Iris pigment epithelial cell (primary cell): ENCODE results near the gene OGFOD1.

ENCODE experiments used
- DNase-seq: peaks from one replicate; pipeline ENCODE4 v3.0.0-alpha.2; 2011; ENCODE audit warnings: low read depth

OGFOD1 gene

GRCh38 chr16:56450986-56451752 lies at the start of gene OGFOD1, which contains the start of gene NUDT21:
Gene OGFOD1 (plus strand): TSS chr16:56451554. CDS start chr16:56451613, 59 bp downstream.
Gene NUDT21 (minus strand): TSS chr16:56451332. CDS start chr16:56451202, 130 bp downstream.
- peak; percentile 99 for DNase-seq

DNA sequence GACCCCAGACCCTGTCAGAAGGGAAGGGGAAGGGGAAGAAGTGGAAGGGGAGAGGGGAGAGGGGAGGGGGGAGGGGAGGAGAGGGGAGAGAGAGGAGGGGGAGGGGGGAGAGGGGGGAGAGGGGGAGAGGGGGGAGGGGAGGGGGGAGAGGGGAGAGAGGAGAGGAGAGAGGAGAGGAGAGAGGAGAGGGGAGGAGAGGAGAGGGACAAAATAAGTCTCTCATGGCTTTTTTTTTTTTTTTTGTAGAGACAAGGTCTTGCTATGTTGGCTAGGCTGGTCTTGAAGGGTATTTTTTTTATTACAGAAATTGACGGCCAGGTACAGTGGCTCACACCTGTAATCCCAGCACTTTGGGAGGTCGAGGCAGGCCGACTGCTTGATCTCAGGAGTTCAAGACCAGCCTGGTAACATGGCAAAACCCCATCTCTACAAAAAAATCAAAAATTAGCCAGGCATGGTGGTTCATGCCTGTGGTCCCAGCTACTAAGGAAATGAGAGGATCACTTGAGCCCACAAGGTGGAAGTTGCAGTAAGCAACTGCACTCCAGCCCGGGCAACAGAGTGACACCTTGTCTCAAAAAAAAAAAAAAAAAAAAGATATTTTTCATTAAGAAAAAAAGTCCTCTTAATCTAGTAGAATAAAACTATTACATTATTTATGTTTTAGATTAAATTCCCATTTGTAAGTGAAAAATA lies 45.2 kb upstream of the OGFOD1 start:
- DNase-seq, result no peak

- DNase-seq, result no peak
Observed at GRCh38 chr16:56408379-56409098, 42.8 kb upstream of the OGFOD1 start.

DNA sequence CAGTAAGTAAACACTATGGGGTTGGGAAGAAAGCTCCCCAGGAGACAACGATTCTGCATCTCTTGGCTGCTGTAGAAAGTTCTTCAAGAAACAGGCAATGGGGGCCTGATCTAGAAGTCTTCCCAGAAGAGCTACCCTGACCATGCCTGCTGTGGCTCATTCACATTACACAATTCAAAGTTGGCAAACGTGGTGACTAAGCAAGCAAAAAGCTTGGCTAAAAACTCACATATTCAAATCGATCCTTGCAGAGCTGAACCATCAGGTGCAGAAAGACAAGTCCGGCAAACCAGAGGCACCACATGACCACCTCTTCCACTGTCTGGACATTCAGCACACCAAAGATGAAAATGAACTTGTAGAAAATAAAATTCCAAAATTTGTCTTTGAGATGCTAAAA lies 42.2 kb upstream of the OGFOD1 start:
- DNase-seq, result peak; percentile 78

DNA sequence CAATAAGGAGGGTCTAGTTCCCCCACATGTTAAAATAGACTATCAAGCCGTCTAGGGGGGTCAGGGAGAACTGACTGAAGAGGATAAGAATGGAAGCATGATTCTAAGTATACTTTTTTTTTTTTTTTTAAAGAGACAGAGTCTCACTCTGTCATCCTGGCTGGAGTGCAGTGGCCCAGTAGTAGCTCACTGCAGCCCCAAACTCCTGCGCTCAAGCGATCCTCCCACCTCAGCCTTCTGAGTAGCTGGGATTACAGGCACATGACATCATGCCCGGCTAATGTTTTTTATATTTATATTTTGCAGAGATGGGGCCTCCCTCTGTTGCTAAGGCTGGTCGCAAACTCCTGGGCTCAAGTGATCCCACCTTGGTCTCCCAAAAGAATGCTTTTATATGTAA lies 40.2 kb upstream of the OGFOD1 start:
- no peak for DNase-seq

DNA sequence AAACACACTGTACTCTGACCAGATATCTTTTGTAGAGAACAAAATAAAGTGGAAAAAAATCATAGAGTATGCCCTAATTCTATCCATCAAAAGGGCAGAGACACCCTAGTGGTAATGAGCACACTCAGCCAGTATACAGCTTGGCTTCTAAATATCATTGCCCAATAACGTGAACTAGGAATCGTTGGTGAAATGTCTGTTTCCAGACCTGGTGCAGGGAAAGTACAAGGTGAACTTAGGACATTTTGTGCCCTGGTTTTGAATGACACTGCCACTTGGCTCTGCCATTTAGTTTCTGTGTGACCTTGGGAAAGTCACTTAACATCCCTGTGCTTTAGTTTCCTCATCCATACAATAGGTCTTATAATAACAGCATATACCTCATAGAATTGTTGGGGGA lies 39.7 kb upstream of the OGFOD1 start:
- no peak for DNase-seq

- DNase-seq, result no peak
Observed at GRCh38 chr16:56413381-56413780, 38.0 kb upstream of the OGFOD1 start.

DNA sequence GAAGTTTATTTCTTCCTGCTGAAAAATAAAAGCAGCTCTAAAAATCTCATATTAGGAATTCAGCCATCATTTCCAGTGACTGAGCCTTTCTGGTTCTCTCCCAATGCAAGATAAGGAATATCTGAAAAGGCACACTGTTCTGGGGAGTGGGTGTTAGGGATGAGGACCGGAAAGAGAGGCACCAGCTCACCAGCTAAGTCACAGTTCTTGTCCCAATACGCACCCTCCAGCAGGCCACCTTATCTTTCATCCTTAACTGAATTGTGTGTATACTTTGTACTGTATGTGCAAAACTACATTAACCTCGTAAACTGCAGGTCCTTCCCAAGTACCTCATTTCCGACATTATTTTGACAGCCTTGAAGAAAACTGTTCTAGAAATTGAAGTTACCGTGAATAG lies 37.0 kb upstream of the OGFOD1 start:
- DNase-seq, result no peak

DNA sequence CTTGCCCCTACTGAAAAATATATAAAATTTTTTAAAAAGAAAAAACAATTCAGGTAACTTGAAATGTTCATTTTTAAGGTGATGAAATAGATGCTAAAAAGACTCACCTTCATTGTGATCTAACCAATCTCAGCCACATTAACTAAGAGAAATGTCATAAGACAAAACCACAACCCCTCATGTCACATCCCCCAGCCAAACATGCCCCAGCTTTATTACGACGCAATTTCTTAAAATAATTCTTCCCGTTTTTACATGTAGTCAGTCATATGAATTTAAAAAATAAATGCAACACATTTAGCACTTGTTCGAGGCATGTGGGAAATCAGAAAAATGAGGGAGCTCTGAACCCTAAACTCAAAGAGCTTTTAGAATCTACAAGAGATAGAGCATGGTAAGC lies 35.5 kb upstream of the OGFOD1 start:
- DNase-seq, result no peak

DNA sequence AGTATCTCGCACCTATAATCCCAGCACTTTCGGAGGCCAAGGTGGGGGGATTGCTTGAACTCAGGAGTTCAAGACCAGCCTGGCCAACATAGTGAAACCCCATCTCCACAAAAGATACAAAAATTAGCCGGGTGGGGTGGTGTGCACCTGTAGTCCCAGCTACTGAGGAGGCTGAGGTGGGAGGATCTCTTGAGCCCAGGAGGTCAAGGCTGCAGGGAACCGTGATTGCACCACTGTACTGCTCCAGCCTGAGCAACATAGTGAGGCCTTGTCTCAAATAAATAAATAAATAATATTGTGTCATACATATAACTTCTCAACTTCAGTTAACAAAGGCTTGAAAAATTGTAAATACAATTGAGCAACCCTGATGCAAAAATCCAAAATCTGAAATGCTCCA lies 34.2 kb upstream of the OGFOD1 start:
- no peak for DNase-seq

DNA sequence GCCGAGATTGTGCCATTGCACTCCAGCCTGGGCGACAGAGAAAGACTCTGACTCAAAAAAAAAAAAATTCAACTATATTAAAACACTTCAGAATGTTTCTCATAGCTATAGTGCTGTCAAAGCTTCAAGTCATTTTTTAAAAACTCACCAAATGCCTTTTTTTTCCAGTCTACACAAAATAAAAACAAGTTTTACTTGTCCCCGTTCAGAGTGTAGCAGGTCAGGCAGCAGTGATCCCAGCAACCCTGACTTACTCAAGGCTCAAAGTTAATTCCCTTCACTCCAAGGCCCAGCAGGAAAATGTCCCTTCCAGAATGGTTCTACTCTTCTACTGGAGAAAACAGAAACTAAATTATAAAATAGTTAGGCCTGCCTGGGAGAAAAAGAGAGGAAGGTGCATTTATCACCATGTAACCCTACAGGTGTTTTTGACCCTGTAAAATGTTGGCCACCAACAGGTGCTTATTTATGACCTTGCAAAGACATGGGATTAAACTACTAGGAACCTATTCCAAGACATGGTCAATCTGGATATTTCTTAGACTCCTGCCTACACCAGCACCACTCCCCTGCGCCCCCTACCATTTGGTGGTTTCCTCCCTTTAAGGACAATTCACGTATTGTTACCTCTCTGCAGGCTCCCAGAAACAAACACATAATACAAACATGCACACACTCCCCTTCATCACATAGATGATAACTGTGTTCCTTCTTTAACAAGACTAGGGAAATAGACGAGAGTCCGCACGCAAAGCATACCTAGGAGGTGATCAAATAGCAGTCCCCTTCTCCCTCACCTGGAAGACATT lies 31.4 kb upstream of the OGFOD1 start:
- no peak for DNase-seq

- no peak for DNase-seq
Observed at GRCh38 chr16:56420613-56421012, 30.7 kb upstream of the OGFOD1 start.

DNA sequence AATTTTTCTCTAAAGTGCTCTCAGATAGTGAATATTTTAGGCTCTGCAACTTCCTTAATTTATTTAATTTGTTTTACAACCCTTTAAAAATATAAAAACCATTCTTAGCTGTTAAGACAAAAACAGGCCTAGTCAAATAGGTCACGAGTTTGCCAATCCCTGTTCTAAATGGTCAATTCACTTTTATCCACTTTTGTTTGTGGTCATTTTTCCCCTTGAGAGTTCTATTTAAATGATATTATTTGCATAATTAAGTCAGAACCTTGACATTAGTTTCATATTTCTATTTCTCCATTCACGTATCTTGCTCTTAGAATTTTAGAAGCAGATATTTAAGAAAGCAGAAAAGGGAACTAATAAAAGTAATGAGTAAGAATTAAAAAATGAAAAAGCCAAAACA lies 30.0 kb upstream of the OGFOD1 start:
- DNase-seq, result no peak

GRCh38 chr16:56421976-56422669 lies 29.2 kb upstream of the OGFOD1 start:
- no peak for DNase-seq

DNA sequence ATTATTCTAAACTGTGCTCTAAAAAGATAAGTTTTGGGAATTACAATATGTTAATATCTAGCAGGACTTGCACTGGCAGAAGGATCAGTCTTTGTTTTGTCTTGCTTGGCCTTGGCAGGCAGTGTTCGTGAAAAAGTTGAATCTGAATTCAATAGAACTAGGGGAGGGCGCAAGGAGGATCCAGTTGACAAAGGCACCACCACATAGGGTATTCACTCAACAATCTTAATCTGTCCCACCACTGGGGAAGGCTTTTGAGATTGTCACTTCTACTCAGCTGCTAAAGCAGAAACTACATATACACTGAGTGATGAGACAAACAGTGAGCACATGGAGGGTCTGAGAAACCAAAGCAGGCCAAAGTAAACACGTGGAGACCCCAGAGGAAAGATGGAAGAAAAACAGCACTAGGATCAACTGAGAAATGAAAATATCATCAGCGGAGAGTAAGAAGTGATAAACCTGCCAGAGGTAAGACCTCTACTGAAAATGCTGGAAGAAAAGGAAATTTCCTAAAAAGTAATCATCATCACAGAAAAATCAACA lies 28.4 kb upstream of the OGFOD1 start:
- no peak for DNase-seq

DNA sequence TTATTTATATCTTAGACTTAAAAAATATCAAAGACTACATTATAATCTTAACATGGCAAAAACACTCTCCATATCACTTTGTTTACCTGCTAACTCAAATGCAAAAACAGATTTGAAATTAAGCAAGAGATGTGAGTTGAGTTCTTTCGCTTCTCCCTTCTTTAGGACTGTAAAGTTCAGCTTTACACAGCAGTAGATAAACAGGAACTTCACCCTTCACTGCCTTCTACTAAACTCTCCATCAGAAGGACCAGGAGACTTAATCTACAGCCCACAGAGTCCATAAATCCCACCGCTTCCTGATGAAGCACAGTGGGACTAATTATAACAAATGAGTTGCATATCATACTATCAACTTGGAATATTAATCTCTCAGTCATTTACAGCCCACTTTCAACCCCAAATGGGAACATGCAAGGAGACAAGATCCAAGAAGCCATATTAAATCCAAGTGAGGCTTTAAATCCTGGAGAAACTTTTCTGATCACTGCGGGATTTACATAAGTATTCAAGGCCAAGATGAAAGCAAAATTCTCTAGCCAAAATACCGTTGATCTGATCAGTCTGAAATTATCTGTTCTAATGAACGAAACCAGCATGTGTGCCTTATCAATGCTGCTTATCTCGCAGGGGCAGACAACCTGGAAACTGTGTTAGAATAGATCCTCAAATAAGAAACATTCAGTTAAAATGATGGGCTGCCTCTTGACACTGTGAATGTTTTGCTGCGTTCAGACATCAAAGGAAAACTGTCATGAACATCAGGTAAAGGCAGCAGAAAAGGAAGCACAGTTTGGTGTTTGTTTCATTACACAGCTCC lies 27.6 kb upstream of the OGFOD1 start:
- no peak for DNase-seq

DNA sequence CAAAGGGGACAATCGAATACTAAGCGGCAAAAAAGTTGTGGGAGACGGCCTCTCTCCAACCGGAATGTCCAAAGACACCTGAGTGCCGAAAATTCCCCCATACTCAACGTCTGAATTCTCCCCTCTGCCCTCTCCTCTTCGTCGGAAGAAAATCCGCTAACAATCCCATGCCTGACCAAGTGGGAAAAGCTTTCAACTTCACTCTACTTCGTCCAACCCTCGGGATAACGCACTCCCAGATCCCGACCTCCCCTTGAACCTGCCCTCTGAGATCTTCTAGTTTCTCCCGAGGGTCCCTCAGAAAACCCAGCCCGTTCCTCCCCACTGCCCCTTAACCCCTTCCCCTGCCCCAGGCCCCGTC lies 27.0 kb upstream of the OGFOD1 start:
- peak; percentile 12 for DNase-seq

DNA sequence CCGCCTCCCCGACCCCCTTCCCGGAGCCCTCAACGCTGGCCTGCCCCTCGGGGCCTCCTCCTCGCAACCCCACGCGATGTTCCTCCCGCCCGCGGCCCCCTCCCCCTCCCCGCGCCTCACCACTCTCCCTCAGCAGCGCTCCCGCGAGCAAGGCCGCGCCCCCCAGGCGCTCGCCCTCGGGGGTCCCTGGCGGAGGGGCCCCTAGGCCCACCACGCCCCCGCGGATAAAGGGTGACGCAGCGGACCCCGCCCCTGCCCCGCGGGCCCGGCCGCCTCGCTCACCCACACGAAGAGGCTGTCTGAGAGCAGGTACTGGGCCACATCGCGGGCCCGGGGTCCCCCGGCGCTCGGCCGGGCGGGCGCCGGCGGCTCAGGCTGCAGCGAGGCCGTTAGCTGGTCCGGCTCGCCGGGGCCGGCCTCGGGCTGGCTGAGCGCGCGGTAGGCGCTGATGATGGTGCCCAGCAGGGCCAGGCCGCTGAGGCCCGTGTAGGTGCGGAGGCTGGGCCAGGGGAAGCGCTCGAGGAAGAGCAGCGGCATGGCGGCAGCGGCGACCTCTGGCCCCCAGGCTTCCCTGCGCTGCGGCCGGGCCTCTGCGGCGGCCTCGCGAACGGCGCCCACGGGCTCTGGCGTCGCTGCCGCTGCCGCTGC lies 26.4 kb upstream of the OGFOD1 start:
- DNase-seq, result no peak

DNA sequence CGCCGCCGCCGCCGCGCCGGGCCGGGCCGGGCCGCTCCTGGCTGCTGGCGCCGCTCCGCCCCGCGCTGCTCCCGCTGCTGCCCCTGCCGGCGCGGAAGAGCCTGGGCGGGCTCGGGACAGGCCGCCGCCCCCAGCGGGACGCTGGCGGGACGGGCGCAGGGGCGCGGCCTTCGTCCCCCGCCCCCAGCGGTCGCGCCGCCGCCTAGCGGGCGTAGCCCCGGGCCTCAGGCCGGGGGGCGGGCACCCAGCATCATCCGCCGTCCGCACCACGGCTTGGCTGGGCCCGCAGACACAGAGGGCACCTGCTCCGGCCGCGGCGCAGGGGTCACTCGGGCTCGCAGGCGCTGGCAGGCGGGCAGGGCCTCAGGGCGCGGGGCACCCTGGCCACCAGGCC lies 25.9 kb upstream of the OGFOD1 start, which contains the start of gene AMFR:
Gene AMFR, minus strand, starts transcription at position 107 of the 394 bp plus-strand sequence. CDS start 218 bp downstream, outside the sequence.
- DNase-seq, result peak; percentile 78

GRCh38 chr16:56426585-56426984 lies 24.8 kb upstream of the OGFOD1 start:
- DNase-seq, result peak; percentile 72
